ENCODE results near the gene IL31RA.
A peak's percentile ranks its signal among the peaks of the same experiment; 100 is the strongest.
"Not testable (repeated sequence)": the region's sequence is repeated elsewhere in the genome, so short reads cannot be mapped to it uniquely, and the experiment has no call there.

Gene IL31RA

DNA sequence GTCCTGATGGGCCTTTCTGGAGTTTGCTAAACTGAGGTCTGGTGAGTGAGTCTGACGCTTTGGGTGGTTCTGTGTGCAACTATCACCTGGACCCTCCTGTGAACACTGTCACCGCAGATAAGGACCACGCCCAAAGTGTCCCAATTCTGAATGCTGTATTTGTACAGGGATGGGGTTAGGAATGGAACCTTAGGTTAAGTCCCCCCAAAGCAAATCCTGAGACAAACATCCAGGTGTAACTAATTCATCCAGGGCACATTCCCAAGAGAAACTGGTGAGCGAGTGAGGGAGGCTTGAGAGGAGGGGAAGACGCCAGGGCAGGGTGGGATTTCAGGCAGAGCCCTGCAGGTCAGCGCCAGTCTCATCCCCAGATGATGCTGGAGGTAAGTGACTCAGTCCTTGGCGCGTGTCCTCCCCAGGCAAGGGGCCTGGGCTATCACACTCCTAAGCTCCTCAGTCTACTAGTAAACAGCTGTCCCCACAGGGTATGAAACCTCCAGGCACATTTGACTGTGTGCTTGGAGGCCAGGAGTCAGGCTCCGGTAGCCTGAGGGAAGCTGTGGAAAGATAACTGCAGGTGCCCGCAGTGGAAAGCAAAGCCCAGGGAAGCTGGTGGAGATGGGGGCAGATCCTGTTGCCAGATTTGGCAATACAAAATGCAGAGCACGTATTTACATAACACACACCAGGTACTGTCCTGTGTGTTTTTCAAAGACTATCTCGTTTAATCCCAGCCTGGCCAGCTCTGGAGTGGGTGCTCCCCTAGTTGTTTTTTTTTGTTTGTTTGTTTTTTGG, 76.9 kb downstream of the IL31RA start:
- no peak for DNase-seq

DNA sequence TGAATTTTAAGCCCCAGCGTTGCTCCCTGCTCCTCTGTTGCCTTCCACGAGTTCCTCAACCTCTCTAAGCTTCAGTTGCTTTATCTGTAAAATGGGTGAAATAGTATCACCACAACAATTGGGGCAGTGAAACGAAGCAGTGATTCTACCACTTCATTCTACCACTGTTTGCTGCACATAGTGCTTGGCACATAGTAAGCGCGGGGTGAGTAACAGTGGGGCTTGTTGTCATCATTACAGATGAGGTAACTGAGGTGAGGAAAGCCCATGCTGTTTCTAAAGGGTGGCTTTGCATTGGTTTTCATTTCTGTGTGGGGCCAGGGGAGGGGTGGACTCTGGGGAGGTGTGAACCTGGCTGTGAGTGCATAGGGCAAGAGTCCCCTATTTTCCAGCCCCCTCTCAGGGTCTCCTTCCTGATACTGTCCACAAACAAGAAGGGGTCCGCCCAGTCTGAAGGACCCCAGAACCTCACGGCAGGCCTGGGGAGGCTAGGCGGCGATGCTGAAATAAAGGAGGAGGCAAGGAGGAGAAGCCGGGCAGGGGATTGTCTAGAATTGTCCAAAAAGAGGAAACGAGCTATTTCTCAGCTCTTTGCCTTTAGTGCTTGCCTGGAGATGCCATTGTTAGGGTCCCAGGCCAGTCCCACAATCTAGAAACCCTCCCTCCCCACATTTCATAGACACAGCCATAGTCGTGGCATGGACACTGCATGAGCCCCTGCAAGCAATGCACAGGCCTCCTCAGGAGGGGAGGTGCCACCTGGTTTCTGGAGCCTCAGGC, 78.1 kb downstream of the IL31RA start:
- no peak for DNase-seq

DNA sequence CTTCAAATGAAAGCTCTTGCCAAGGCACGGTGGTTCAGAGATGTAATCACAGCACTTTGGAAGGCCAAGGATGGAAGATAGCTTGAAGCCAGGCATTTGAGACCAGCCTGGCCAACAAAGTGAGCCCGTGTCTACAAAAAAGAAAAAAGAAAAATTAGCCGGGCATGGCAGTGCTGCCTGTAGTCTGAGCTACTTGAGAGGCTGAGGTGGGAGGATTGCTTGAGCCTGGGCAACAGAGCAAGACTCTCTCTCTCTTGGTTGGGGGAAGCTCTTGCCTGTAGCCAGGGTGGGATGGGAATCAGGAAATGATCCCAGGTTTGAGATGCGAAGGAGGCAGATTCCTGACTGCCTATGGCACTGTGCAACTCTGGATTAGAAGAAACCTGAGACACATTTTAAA, 81.5 kb downstream of the IL31RA start:
- no peak for DNase-seq

- no peak for DNase-seq
Observed at GRCh38 chr5:55933377-55934114, 82.4 kb downstream of the IL31RA start.

- no peak for DNase-seq
Observed at GRCh38 chr5:55934115-55934613, 83.0 kb downstream of the IL31RA start.

- DNase-seq: no peak
Observed at GRCh38 chr5:55934720-55935119, 83.6 kb downstream of the IL31RA start.

DNA sequence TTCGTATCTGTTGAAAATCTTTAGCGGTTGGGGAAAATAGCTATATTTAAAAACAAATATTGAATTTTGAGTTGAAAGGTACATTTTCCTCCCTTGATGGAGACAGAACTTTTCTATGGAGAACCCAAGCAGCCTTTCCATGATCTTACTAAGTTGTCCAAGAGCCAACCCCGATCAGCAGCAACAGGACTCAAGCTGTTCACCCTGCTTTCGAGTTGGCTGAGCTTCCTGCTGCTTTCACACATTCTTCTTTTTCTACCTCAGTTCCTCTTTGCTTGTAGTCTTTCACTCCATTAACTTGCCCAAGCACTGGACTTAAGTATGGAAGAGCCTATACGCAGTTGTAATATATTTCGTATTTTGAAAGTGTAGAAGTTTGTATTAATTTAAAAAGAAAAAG, 84.2 kb downstream of the IL31RA start:
- no peak for DNase-seq

DNA sequence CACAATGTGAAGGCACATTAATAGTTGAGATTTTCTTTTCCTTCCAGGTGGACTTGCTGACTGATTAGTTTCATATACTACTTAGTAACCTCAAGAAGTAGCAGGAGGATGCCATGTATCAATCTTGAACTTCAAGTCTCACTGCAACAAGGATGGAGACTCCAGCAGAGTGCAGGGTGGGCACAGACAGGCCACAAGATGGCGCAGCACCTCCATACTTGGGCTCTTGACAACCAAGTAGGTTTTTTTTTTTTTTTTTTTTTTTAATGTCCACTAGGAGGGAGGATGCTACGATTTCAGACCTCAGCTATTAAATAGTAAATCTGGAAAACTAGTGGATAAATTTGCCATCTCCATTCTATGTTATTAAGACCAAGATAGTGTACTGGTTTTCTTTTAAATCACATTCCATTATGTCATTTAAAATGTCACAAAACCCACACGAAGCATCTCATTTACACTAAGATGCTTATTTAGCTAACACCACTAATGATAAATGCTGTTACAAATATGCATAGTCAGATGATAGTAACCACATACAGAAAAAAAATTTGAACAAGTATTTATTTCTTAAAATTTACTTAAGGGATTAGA, 85.0 kb downstream of the IL31RA start:
- peak; percentile 78 for DNase-seq

GRCh38 chr5:55937598-55937997, 86.4 kb downstream of the IL31RA start:
- not testable (repeated sequence) for DNase-seq

GRCh38 chr5:55941154-55941553, 90.0 kb downstream of the IL31RA start:
- DNase-seq: not testable (repeated sequence)

- DNase-seq: peak; percentile 26
Observed at GRCh38 chr5:55959208-55959607, 108.1 kb downstream of the IL31RA start.

DNA sequence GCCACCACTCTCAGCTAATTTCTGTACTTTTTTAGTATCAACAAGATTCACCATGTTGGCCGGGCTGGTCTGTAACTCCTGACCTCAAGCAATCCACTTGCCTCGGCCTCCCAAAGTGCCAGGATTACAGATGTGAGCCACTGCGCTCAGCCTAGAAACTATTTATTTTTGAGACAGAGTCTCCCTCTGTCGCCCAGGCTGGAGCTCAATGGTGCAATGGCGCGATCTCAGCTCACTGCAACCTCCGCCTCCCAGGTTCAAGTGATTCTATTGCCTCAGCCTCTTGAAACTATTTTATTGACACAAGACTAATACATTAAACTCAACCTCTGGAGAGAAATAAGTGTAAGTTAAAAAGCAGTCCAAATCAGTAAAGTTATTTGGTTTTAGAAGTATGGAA, 109.6 kb downstream of the IL31RA start:
- DNase-seq: no peak

- DNase-seq: no peak
Observed at GRCh38 chr5:55965525-55965924, 114.4 kb downstream of the IL31RA start.

DNA sequence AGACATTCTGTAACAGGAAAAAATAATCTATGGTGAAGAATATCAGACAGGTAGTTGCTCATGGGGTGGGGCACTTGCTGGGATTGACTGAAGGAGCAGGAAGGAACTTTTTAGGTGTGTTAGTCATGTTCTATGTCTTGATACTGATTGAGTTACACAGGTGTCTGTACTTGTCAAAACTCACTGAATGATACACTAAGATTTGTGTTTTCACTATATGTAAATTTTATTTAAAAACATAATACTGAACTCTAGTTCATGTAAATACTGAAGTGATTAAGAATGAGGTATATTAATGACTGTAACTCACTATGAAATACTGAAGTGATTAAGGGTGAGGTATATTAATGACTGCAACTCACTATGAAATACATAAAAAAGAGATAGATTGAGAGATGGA, 115.1 kb downstream of the IL31RA start:
- DNase-seq: no peak

GRCh38 chr5:55969956-55970355, 118.8 kb downstream of the IL31RA start:
- no peak for DNase-seq
